ENCODE measurements around the gene VKORC1.

GRCh38 chr16:31130899-31131298 is 36.3 kb upstream of the VKORC1 start:
- no peak for TF ChIP-seq POLR2AphosphoS5 (IDR thresholded peaks at IDR 0.05; ENCODE audit: low read depth, low read length)
- no peak for TF ChIP-seq TAF1 (IDR thresholded peaks at IDR 0.05; ENCODE audit: borderline replicate concordance, low read depth, low read length)

Measured in GM12892 (cell line).